Fibroblast of skin of left quadriceps (primary cell): ENCODE measurements around the gene RELN.

ENCODE experiments used
- DNase-seq, 2 experiments: peaks; one replicate each; pipeline ENCODE4 v3.0.0-alpha.2; 2013; ENCODE audit warnings: low read depth in 2 of 2

The RELN gene

DNA sequence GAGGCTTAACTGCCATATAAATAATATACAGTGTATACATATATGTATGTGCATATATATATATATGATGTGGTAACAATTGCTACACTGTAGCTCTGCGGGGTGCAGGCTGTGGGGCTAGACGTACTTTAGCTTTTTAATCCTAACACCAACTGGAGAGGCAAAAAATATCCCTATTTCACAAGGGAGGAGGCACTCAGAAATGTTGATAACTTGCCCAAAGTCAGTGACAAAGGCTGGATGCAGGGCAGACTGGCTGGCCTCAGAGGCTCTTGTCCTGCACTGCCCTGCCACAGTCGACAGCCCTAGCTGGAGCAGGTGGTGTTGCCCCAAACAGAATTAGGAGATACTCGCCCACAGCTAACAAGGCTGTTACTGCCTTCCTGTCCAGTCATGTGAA is 1.5 kb upstream of the RELN start:
- no peak for DNase-seq

DNA sequence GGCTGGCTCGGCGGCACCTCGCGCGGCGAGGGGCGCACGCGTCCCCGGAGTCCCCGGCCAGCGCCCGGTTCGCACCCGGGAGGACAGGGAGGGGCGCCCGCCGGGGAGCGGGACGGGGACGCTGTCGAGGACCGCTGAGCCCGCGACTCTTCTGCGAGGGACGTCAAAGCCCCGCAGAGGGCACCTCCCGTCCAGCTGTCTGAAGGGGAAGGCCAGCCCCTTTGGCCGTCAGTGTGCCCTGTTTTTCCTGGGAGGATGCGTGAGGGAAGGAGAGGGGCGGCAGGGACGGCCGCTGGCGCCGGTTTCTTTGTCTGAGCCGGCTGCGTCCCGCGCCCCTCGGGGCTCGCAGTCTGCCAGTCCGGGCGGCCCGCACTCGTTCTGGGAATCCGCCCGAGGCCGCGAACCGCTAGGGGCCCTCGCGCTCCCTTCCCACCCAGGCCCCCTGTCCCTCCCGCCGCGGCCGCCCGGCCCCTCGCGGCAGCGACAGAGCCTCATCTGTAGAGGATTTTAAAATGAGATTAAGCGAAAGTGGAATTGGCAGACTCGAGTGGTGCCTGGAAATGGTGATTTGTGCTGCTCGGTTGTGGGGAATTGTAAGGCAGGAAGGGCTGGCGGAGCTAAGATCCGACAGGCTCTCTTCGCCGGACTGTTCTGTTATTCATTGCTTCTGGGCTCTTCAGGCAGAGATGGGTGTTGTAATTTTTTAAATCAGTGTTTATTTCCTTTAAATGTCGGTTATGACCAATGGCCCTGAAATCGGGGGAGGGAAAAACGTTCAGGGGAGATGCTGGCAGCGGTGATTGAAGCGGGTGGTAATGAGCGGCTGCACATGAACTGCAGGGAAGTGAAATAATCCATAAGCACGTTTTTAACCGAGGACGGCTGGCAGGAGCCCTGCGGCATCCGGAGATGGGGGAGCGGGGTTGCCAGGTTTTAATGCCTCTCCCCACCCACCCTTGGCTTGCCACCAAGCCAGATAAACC is 618 bp upstream of the RELN start:
- DNase-seq: no peak

DNA sequence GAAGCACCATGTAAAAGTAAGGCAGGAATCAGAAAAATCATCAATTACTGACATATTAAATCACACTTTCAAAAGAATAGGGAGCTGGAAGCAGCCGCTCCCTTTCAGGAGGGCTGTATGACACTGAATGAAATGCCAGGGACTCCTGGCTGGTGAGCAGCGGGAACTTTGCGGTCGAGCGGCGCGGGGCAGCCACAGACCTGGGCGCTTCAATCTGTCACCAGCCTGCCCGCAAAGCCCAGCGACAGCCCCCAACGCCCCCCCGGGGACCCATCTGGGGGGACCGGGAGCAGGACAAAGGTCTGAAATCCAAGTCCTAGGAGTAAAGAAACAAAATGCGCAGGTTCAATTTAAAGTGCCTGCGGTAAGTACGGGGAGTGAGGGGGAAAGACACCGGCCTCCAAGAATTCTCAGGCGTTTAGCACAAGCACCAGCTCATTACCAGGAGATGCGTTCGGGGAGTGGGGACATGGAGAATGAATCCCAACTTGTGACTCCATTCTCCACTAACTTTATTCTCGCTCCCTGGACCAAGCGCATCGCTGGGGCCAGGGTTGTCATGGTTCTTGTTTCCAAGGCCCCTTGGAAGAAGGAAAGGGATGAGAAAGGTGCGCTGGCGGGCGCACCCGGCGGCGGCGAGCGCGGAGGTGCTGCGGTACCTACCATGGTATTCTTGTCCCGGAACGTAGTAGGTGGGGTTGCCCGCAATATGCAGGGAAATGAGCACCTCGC is 824 bp downstream of the RELN start:
- DNase-seq: no peak

DNA sequence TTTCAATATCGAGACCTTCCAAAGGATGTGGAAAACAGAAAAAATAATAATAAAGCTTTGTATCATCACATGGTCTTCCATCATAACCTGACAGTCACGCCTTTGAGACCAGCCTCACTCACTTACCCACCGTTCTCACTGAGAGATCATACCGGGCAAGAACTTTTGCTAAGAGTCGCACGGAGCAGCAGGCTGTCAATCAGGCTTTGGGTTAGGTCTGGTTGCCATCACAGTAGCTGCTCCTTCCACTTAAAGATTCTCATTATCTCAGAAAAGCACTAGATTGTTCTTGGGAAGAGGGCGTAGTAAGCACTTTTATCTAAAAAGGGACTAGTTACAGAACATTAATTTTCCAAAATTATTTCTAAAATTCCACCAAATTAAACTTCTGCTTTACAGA is 2.0 kb downstream of the RELN start:
- DNase-seq: no peak

DNA sequence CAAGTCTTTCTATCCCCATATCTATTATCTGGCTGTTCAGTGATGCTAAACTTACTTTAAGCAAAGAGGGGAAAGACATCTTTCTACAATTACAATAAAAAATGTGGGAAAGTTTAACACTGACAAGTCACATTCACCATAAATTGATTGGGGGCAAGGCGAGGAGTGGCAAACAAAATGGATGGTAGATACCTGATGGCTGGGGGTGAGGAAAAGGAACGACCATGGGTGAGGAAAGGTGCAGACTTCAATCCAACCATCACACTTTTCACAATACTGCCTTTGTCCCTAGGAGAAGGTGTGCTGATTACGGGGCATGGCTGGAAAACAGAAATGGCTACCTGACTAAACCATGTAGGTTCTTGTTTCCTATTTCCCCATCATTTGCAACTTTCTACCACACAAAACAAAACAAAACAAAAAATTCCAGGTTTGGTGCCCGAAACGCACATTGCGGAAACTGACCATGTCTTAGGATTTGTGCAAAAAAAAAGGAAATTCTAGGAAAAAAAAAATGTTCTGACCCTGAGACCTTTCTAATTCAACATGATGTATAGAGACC is 3.8 kb downstream of the RELN start:
- DNase-seq: no peak

DNA sequence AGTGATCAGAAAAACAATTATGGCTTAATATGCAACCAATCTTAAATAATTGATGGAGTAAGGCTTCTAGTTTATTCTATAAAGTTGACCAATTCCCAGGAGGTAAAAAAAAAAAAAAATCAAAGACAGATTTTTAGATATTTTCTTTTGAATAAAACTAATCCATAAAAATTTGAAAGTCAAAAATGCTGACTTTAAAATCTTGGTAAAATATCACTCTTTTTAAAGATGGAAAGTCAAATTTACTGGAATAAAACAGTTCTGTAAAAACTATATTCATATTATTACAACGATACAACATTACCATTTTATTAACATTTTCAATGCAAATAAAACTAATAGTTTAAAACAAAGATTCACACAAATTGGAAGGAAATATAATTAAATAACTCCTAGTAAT is 5.4 kb downstream of the RELN start:
- DNase-seq: no peak

DNA sequence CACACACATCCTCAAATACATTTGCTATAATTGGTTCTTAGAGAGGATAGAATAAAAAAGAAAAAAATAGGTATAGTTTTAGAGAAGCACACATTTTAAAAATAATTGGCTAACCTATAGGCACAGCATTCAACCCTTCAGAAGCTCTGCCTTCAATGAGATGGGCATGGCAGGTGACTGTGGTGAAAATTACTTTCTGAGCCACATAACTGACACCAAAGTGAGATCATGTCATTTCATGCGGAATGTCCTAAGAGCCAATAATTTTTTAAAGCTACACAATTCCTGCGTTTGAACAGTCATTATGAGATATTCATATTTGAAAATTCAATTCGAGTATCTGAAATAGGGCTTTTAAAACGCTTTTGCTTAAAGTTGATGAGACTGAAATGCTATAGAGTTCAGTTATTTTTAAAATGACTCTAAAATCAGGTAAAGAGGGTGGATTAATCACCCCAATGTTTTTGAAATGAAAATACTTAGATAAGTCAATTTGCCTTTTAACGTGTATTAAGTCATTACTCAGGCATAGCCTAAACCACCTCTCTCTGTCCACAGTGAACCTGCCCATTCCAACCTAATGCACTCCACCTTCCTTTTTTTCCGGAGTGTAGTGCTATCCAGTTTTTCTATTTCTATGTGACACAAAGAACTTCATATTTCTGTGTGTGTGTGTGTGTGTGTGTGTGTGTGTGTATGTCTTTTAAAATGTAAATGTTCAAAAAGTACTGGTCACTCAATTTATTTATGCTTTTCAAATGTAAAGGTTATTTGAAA is 6.1 kb downstream of the RELN start:
- no peak for DNase-seq

DNA sequence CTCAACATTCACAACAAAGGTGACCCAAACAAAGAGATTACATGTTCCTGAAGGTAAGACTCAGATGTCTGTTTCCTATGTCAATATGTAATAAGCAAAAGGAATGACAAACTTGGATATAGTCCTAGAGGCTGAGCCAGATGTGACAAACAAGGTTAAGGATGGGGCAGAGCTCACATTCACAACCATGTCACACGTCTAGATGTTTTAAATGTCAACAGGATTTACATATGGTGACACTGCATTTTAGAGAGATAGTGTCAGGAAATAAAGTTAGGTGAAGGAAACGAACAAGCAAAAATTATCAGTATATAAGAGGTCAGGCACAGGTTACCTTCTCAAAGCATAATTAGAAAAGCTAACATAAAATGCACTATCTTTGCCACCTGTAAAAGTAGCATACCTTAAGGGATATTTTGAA is 8.4 kb downstream of the RELN start:
- no peak for DNase-seq

DNA sequence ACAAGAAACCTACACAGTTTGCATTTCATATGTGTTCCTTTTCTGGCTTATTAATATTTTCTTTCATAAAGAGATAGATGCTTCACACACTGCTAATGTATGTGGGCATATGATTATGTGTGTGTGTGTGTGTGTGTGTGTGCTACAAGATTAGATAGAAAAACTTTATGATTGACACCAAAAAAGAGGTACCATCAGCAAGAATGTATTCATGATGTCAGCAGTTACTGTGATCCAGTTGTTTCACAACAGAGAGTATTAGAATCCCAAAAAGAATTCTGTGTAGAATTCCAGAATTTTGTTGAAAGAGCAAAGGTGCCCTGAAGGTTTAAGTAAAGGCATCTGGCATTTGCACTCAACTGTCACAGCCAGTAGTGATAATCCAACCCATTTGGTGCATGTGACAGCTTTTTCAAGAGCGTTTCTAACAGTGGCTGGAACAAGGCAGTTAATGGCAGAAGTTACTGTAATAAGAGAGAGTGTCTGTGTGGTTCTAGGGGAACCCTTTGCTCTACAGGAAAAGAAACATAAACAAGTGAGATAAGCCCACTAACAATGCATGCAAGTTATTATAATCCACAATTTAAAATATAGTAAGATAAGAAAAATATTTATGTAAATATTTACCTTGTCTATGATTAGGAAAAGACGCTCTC is 16.6 kb downstream of the RELN start:
- no peak for DNase-seq

DNA sequence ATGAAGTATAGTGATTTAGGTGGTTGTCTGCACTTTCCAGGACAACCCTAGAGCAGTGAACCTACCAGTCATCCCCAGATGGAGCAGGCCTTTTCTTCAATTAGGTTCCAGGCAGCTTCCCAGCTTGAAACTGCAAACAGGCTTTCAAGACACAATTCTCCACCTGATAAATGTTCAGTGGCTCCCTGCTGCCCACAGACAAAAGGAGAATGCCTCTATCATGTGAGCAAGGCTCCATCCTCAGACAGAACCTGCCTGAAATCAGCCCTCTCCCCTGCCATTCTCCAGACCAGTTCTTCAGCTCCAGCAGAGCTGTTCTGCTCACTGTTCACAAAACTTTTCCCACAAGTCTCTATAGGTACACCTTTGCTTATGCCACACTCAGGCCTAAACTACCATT is 22.1 kb downstream of the RELN start:
- DNase-seq: no peak

DNA sequence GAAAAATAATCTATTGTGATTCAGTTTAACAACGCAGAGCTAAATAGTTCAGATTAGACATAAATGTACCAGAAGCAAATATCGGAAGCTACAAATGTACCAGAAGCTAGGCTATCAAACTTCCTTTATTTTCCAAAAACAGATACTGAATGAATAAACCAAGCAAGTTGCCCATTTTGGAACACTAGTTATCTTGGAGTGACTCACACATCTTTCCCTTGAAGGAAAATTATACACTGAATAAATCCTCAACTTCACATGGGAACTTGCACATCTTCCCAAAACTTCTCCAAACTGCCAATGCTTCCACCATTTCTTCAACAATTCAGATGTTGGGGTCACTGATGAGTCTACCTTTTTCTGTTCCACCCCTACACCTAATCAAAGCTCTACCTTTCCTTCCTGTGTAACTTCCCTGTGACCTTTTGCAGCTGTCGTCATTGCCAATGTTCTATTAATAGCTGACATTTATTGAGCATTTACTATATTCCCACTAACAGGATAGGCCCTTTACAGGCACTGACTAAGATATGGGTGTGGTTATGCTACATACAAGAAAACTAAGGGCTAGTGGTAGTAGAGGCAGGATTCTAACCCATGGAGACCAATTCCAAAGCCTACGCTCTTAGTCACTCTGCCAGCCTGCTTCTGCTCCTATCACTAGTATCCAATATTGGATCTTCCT is 22.7 kb downstream of the RELN start:
- no peak for DNase-seq

DNA sequence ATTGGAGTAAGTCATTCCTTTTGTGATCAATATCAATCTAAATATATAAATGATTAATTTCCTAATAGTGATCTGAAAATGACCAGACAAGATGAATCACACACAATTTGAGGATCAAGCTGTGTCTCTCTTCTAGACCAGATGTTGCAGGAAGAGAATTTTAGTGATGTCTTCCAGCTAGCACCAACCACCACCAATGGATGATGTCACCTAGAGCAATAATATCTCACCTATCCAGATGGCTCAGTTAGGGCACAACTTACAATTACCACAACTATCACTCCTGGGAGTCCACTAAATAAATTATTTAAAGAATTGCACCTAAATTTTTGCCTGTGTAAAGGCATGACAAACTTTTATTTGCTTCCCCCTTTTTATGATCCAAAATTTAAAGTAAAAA is 25.2 kb downstream of the RELN start:
- no peak for DNase-seq

DNA sequence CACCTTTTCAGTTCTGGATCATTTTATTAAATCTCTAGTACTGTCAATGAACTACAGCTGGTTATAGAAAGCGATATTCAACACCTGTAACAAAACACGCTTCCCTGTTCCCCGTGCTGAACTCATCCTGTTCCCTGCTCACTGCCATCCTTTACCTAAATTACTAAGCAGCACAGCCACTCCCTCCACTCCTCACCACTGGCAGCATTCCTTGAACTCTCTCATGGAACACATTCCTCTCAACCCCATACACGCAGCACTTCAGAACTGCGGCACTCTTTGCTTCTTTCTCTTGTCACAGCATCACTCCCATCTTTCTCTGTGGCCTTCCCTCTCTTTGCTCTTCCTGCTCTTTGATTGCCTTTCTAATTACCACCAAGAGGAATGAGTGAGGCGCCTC is 27.4 kb downstream of the RELN start:
- DNase-seq: no peak

DNA sequence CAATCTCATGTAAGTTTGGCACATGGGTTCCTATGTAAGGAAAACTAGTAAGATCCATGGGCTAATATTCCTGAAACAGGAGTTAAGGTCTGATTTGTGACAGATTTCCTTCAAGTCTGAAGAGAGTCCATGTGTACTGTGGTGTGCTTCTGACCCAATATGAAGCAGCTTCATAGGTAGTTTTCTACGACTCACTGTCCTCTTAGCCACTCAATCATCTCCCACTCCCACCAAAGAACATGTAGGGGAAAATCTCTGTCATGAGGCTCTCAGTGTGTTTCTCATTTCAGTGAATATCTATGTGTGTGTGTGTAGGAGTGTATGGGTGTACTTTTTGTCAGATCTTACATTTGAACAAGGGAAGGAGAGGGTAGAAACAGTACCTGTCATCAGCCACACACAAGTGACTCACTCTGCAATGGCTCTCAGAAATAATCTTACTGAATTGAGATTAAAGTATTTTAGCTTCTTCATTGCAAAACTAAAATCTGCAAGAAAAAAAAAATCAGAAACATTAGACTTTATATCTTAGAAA is 31.1 kb downstream of the RELN start:
- no peak for DNase-seq

DNA sequence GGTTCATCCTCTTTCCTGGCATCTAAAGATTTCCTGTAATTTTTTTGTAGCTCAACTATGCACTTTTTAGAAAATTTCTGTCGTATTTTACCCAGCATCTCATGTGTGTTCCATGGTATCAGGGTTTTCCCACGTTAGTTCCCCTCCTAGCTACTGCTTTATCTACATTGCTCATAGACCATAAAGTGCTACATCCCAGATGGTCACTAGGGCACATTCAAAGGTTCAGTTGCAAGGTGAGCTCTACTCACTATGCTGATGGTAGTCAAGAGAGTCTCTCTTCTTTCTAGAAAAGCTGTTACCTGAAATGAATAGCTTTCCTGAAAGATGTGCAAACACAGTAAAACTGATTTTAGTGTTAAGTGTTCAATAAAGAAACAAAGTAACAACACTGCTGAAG is 33.5 kb downstream of the RELN start:
- DNase-seq: no peak

DNA sequence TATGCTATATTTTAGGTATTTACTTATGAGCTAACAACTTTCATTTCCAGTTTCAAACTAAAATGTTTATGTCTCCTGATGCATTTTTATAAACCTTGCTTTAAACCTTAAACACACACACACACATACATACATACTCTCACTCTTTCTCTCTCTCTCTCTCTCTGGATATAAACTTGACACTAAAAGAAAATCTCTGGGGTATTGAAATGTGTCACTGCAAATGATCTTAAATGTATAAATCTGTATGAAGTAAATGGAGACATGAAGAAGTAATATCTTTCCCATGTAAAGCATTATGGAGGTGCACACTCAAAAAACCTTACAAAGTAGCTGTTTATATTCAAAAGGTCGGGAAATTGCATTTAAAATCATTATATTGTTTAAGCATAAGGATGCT is 37.0 kb downstream of the RELN start:
- DNase-seq: no peak

DNA sequence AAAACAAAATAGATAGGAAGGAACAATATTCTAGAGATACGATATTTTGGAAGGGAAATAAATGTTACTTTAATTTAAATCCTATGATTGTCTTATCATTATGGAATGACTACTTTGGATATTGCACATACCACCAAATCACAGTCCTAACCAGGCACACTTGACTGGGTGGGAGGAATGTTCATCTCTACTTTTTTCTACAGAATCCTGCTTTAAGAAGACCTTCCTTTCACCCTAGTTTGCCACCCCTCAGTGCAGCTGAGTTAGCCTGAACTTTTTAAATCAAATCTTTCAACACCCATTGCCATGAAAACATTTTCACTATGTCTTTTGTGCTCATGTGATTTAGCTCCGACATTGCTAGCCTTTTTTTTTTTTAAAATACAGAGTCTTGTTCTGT is 38.1 kb downstream of the RELN start:
- DNase-seq: no peak

DNA sequence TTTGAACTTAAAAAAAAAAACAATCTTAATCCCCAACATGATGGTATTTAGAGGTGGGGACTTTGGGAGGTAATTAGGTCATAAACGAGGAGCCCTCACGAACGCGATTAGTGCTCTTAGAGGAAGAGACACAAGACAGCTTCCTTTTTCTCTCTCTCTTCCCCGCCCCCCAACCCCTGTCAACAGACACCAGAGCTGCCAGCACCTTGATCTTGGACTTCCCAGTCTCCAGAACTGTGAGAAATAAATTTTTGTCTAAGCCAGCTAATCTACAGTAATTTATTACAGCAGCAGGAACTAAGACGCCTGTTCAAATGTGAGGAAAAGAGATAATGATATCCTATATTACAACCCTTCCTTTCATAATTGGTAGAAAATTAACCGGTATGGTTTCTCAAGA is 40.1 kb downstream of the RELN start:
- DNase-seq: no peak

DNA sequence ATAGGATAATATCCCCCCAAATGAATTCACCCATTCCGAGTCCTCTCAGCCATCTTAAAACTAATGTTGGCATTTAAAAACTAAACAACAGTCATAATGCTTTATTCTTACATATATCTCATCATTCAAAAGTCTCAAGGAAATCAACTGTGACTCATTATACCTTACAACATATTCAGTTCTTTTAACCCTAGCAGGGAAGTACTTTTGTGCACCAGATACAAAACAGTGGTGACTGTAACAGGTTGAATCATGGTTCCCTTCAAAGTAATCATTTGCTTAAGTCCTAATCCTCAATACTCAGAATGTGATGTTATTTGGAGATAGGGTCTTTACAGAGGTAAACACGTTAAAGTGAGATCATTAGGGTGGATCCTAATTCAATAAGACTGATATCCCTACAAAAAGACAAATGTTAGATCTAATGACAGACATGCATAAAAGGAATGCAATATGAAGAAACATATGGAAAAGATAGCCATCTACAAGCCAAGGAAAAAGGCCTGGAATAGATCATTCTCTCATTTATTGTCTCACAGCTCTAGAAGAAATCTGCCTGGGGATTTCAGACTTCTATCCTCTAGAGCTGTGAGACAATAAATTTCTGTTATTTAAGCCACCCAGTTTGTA is 42.3 kb downstream of the RELN start:
- DNase-seq: no peak

DNA sequence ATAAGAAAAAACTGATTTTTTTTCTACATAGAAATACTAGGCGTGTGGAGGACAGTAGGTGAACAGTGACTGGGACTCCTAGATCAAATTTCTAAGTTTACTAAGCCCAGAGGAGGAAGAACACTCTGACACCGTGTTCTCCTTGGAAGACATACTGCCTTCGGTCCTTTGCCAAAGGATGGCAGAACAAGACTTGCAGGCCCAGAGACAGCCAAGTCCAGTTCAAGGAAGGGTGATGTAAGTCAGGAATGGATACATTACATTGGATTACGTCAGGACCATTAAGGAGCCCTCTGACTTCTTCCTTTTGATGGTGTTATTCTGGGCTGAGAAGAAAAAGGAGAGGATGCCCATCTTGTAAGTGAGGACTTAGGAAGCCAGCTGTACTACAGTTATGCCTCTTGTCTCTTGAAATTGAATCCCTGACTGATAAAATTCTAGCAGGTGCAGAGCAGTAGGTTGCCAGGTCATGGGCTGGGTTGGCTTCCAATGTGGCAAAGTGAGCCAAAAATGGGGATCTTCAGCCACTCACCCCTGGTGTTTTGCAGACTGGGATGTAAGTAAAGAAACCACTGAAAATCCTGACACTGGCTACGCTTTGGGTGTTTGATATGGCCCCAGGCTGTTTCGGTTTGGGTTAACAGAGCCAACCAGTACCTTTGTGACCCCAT is 45.1 kb downstream of the RELN start:
- no peak for DNase-seq
